Measurements from ENCODE around the gene TCTN1.

- TF ChIP-seq CTCF (IDR thresholded peaks at IDR 0.05 in 2 of 3, conservative IDR thresholded peaks at IDR 0.05 in 1 of 3; ENCODE audit: borderline replicate concordance in 1 of 3, insufficient read depth in 1 of 3, low read depth in 2 of 3, low read length in 2 of 3) = no peak
- TF ChIP-seq EZH2 (IDR thresholded peaks at IDR 0.05) = no peak
- TF ChIP-seq, protein P1, sequence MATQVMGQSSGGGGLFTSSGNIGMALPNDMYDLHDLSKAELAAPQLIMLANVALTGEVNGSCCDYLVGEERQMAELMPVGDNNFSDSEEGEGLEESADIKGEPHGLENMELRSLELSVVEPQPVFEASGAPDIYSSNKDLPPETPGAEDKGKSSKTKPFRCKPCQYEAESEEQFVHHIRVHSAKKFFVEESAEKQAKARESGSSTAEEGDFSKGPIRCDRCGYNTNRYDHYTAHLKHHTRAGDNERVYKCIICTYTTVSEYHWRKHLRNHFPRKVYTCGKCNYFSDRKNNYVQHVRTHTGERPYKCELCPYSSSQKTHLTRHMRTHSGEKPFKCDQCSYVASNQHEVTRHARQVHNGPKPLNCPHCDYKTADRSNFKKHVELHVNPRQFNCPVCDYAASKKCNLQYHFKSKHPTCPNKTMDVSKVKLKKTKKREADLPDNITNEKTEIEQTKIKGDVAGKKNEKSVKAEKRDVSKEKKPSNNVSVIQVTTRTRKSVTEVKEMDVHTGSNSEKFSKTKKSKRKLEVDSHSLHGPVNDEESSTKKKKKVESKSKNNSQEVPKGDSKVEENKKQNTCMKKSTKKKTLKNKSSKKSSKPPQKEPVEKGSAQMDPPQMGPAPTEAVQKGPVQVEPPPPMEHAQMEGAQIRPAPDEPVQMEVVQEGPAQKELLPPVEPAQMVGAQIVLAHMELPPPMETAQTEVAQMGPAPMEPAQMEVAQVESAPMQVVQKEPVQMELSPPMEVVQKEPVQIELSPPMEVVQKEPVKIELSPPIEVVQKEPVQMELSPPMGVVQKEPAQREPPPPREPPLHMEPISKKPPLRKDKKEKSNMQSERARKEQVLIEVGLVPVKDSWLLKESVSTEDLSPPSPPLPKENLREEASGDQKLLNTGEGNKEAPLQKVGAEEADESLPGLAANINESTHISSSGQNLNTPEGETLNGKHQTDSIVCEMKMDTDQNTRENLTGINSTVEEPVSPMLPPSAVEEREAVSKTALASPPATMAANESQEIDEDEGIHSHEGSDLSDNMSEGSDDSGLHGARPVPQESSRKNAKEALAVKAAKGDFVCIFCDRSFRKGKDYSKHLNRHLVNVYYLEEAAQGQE (IDR thresholded peaks at IDR 0.05; ENCODE audit: low read depth) = no peak
- no peak for TF ChIP-seq POLR2A (IDR thresholded peaks at IDR 0.05; ENCODE audit: borderline replicate concordance, extremely low read depth, insufficient read depth, insufficient read length)
- TF ChIP-seq, protein P2, sequence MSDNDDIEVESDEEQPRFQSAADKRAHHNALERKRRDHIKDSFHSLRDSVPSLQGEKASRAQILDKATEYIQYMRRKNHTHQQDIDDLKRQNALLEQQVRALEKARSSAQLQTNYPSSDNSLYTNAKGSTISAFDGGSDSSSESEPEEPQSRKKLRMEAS (IDR thresholded peaks at IDR 0.05) = no peak
- TF ChIP-seq SIN3A (IDR thresholded peaks at IDR 0.05; ENCODE audit: low read depth) = no peak
- TF ChIP-seq CEBPB (IDR thresholded peaks at IDR 0.05; ENCODE audit: low read depth) = no peak
- no peak for TF ChIP-seq POLR2AphosphoS5 (IDR thresholded peaks at IDR 0.05; ENCODE audit: low read depth, low read length)
Observed at GRCh38 chr12:110667671-110668070, 53.7 kb downstream of the TCTN1 start.

All from HCT116 (cell line).